ENCODE measurements around the gene NRL. TPM values are rescaled to one million over a fixed set of nuclear protein-coding genes. Genes with fewer than 3 reads are reported as not detected.

Gene NRL
- total RNA-seq, 1 donor from 2014 or later: 0.54 TPM

DNA sequence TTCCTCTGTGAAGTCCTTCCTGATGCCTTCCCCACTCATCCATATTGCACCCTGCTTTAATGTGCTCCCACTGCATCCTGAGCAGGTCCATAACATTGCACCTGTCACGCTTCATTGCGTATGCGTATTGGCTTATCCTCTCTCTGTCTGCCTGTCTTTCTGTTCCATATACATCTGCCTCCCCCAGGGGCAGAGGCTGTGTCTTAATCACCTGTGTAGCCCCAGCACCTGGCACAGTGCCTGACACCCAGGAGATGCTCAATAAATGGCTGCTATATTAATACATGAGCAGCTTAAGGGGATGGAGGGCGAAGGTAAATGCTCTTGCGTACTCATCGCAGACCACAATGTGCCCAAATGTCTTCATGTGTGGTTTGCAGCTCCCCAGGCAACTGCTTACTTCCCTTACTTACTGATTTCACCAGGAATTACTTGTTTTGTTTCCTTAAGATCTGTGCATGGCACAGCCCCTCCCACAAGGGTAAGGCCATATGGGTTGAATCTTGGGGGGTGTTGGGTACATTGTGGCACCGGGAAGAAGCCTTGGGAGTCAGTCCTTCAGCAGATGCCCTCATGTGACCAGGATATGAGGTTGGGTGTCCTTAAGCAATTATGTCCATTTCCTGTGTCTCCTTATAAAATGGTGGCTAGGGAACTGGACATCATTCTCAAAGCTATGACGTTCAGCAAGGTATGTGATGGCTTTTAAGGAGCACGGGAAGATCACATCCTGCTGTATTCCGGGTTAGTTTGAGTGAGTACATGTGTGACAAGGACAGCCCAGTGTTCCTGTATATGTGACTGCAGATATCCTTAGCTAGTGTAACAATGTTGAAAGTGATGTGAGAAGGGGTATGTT lies 44.2 kb downstream of the NRL start:
- Histone ChIP-seq H3K27ac (no peak overlapping the region), H3K79me2 (ENCODE audit: low read depth) (no peaks in the 10 kb centered on the region), H3K4me1 (no peaks in the 10 kb centered on the region), H3F3A (ENCODE audit: low read depth) (no peaks in the 10 kb centered on the region), H3K36me3 (no peaks in the 10 kb centered on the region), H4K20me1 (ENCODE audit: low read depth) (no peaks in the 10 kb centered on the region), H3K27me3 (no peaks in the 10 kb centered on the region), H3K9me3 (ENCODE audit: low read depth) (no peaks in the 10 kb centered on the region), H3K9ac (no peak overlapping the region), H3K4me2 (no peak overlapping the region), H2AFZ (replicated peaks) (no peak overlapping the region), H3K4me3 (no peak overlapping the region)
- peaks cover 2% of the 10 kb centered on the region for H3K27me3 Mint-ChIP-seq (ENCODE audit: insufficient read depth, low read depth)
- TF ChIP-seq, protein P1, sequence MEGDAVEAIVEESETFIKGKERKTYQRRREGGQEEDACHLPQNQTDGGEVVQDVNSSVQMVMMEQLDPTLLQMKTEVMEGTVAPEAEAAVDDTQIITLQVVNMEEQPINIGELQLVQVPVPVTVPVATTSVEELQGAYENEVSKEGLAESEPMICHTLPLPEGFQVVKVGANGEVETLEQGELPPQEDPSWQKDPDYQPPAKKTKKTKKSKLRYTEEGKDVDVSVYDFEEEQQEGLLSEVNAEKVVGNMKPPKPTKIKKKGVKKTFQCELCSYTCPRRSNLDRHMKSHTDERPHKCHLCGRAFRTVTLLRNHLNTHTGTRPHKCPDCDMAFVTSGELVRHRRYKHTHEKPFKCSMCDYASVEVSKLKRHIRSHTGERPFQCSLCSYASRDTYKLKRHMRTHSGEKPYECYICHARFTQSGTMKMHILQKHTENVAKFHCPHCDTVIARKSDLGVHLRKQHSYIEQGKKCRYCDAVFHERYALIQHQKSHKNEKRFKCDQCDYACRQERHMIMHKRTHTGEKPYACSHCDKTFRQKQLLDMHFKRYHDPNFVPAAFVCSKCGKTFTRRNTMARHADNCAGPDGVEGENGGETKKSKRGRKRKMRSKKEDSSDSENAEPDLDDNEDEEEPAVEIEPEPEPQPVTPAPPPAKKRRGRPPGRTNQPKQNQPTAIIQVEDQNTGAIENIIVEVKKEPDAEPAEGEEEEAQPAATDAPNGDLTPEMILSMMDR (IDR thresholded peaks at IDR 0.05): no peak
- TF ChIP-seq EZH2 (IDR thresholded peaks at IDR 0.05) (no peak), EZH2phosphoT487 (IDR thresholded peaks at IDR 0.05) (no peak)
- no peaks in the 10 kb centered on the region for H3K9me3 Mint-ChIP-seq
- H3K4me3 Mint-ChIP-seq: no peak overlapping the region
- no peak overlapping the region for H3K27ac Mint-ChIP-seq
- H3K36me3 Mint-ChIP-seq: no peaks in the 10 kb centered on the region
- no peak for DNase-seq (ENCODE audit: low spot score)
- peaks cover 5% of the 10 kb centered on the region for H3K4me1 Mint-ChIP-seq

- no peak overlapping the region for H3K4me3 Mint-ChIP-seq
- no peaks in the 10 kb centered on the region for H3K9me3 Mint-ChIP-seq
- Histone ChIP-seq H4K20me1 (ENCODE audit: low read depth) (no peaks in the 10 kb centered on the region), H2AFZ (replicated peaks) (no peak overlapping the region), H3K36me3 (no peaks in the 10 kb centered on the region), H3K27ac (no peak overlapping the region), H3K27me3 (no peaks in the 10 kb centered on the region), H3K9ac (no peak overlapping the region), H3K4me3 (no peak overlapping the region), H3K9me3 (ENCODE audit: low read depth) (no peaks in the 10 kb centered on the region), H3K4me2 (no peak overlapping the region), H3F3A (ENCODE audit: low read depth) (no peaks in the 10 kb centered on the region), H3K4me1 (no peaks in the 10 kb centered on the region), H3K79me2 (ENCODE audit: low read depth) (no peaks in the 10 kb centered on the region)
- peaks cover 5% of the 10 kb centered on the region for H3K4me1 Mint-ChIP-seq
- DNase-seq (ENCODE audit: low spot score): no peak
- TF ChIP-seq EZH2phosphoT487 (IDR thresholded peaks at IDR 0.05) (no peak), EZH2 (IDR thresholded peaks at IDR 0.05) (no peak)
- TF ChIP-seq, protein P1 (IDR thresholded peaks at IDR 0.05): no peak
- no peak overlapping the region for H3K27ac Mint-ChIP-seq
- no peaks in the 10 kb centered on the region for H3K36me3 Mint-ChIP-seq
- peaks cover 4% of the 10 kb centered on the region for H3K27me3 Mint-ChIP-seq (ENCODE audit: insufficient read depth, low read depth)
Measured at GRCh38 chr14:24069411-24069735, 45.4 kb downstream of the NRL start.

- no peak overlapping the region for H3K27ac Mint-ChIP-seq
Measured at GRCh38 chr14:24068711-24069410, 45.9 kb downstream of the NRL start.

More at GRCh38 chr14:24068711-24069410, 45.9 kb downstream of the NRL start:
- Mint-ChIP-seq H3K36me3 (no peaks in the 10 kb centered on the region), H3K9me3 (no peaks in the 10 kb centered on the region), H3K4me3 (no peak overlapping the region), H3K4me1 (peaks cover 5% of the 10 kb centered on the region), H3K27me3 (ENCODE audit: insufficient read depth, low read depth) (peaks cover 4% of the 10 kb centered on the region)
- Histone ChIP-seq H4K20me1 (ENCODE audit: low read depth) (no peaks in the 10 kb centered on the region), H3K9me3 (ENCODE audit: low read depth) (no peaks in the 10 kb centered on the region), H3K4me1 (no peaks in the 10 kb centered on the region), H3K36me3 (no peaks in the 10 kb centered on the region), H3K4me3 (no peak overlapping the region), H3K27ac (no peak overlapping the region), H3K27me3 (no peaks in the 10 kb centered on the region), H3F3A (ENCODE audit: low read depth) (no peaks in the 10 kb centered on the region), H3K4me2 (no peak overlapping the region), H2AFZ (replicated peaks) (no peak overlapping the region), H3K79me2 (ENCODE audit: low read depth) (no peaks in the 10 kb centered on the region), H3K9ac (no peak overlapping the region)
- DNase-seq (ENCODE audit: low spot score): no peak
- TF ChIP-seq, protein P1 (IDR thresholded peaks at IDR 0.05): no peak
- TF ChIP-seq EZH2 (IDR thresholded peaks at IDR 0.05) (no peak), EZH2phosphoT487 (IDR thresholded peaks at IDR 0.05) (no peak)
